ENCODE measurements around the gene THOC2. TPM values are rescaled to one million over a fixed set of nuclear protein-coding genes. Genes with fewer than 3 reads are reported as not detected.

THOC2 gene

DNA sequence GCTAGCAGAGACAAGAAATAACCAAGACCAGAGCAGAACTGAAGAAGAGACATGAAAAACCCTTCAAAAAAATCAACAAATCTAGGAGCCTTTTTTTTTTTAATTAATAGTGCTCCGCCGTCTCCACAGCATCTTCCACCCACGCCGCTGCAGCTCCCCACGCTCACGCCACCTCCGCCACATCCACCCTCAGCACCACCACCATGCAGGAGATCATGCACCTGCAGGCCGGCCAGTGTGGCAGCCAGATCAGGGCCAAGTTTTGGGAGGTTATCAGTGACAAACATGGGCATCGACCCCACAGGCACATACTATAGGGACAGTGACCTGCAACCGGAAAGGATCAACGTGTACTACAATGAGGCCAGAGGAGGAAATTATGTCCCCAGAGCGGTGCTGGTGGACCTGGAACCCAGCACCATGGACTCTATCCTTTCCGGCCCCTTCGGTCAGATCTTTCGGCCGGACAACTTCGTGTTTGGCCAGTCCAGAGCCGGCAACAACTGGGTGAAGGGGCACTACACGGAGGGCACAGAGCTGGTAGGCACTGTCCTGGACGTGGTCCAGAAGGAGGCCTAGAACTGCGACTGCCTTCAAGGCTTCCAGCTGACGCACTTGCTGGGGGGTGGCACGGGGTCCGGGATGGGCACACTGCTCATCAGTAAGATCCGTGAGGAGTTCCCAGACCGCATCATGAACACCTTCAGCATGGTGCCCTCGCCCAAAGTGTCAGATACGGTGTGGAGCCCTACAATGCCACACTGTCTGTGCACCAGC lies 171.2 kb downstream of the THOC2 start:
- Histone ChIP-seq H3K4me3 (ENCODE audit: low read length in 2 of 2) (no peak overlapping the region), H3K27ac (replicated peaks; ENCODE audit: low read length) (no peak overlapping the region), H2BK15ac (ENCODE audit: low read length) (no peak overlapping the region), H2BK12ac (ENCODE audit: low read length) (no peak overlapping the region), H3K9ac (ENCODE audit: low read depth, low read length, poor library complexity) (peak overlapping the region; percentile 44), H4K8ac (ENCODE audit: low read depth, low read length) (no peak overlapping the region), H3K18ac (ENCODE audit: low read length) (no peak overlapping the region), H3K14ac (ENCODE audit: low read length) (no peak overlapping the region), H3K23ac (ENCODE audit: low read depth, low read length, poor library complexity) (no peak overlapping the region), H2BK120ac (ENCODE audit: low read depth, low read length) (no peak overlapping the region), H2BK5ac (ENCODE audit: low read length) (no peak overlapping the region), H3K4me1 (ENCODE audit: control insufficient read depth in 2 of 2, insufficient read depth in 1 of 2, low read depth in 1 of 2, low read length in 2 of 2) (no peaks in the 10 kb centered on the region), H2AFZ (ENCODE audit: low read length) (no peak overlapping the region), H3K4me2 (ENCODE audit: insufficient read depth, low read length, poor library complexity, severe bottlenecking) (no peak overlapping the region), H4K91ac (ENCODE audit: low read depth, low read length, poor library complexity) (no peak overlapping the region), H2AK5ac (ENCODE audit: low read depth, low read length) (no peak overlapping the region), H3K9me3 (replicated peaks in 1 of 2; ENCODE audit: control insufficient read depth in 2 of 2, insufficient read depth in 1 of 2, low read depth in 1 of 2, low read length in 2 of 2) (no peaks in the 10 kb centered on the region), H3K27me3 (ENCODE audit: control insufficient read depth in 3 of 3, insufficient read depth in 3 of 3, low read depth in 1 of 3, low read length in 3 of 3) (no peaks in the 10 kb centered on the region), H3K79me1 (ENCODE audit: low read depth, low read length) (no peaks in the 10 kb centered on the region), H3K4ac (ENCODE audit: low read length) (no peak overlapping the region), H3K36me3 (replicated peaks in 1 of 2; ENCODE audit: control insufficient read depth in 2 of 2, insufficient read depth in 2 of 2, low read length in 2 of 2) (no peaks in the 10 kb centered on the region)
- no CpG with 5 or more reads among the region's 28 CpGs for WGBS, 2 donors (ENCODE audit: extremely low coverage in 2 of 2, insufficient read length in 2 of 2, insufficient replicate concordance in 1 of 2)
- DNase-seq (ENCODE audit: low spot score): no peak

DNA sequence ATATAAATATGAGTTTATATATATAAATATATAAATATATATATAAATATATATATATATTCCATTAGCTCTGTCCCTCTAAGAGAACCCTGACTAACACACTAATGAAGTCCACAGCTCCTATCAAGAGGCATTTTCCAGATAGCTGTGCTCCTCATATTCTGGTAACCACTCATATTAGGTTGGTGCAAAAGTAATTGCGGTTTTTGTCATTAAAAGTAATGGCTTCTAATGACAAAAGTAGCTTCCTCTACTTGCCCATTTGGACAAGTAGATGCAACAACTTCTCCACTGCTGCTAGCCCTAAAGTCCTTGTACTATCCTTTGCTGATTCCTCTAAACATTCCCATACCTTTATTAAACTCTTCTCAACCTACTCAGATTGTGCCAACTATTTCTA lies 182.0 kb downstream of the THOC2 start:
- Histone ChIP-seq H3K27me3 (ENCODE audit: control insufficient read depth in 3 of 3, insufficient read depth in 3 of 3, low read depth in 1 of 3, low read length in 3 of 3) (no peaks in the 10 kb centered on the region), H3K4me3 (ENCODE audit: low read length in 2 of 2) (no peak overlapping the region), H2BK12ac (ENCODE audit: low read length) (no peak overlapping the region), H3K79me1 (ENCODE audit: low read depth, low read length) (no peaks in the 10 kb centered on the region), H3K4ac (ENCODE audit: low read length) (no peak overlapping the region), H3K9ac (ENCODE audit: low read depth, low read length, poor library complexity) (no peak overlapping the region), H3K27ac (replicated peaks; ENCODE audit: low read length) (no peak overlapping the region), H3K14ac (ENCODE audit: low read length) (no peak overlapping the region), H3K23ac (ENCODE audit: low read depth, low read length, poor library complexity) (no peak overlapping the region), H2BK120ac (ENCODE audit: low read depth, low read length) (no peak overlapping the region), H2BK15ac (ENCODE audit: low read length) (no peak overlapping the region), H2BK5ac (ENCODE audit: low read length) (no peak overlapping the region), H3K36me3 (replicated peaks in 1 of 2; ENCODE audit: control insufficient read depth in 2 of 2, insufficient read depth in 2 of 2, low read length in 2 of 2) (no peaks in the 10 kb centered on the region), H3K18ac (ENCODE audit: low read length) (no peak overlapping the region), H4K8ac (ENCODE audit: low read depth, low read length) (no peak overlapping the region), H3K9me3 (replicated peaks in 1 of 2; ENCODE audit: control insufficient read depth in 2 of 2, insufficient read depth in 1 of 2, low read depth in 1 of 2, low read length in 2 of 2) (no peaks in the 10 kb centered on the region), H3K4me1 (ENCODE audit: control insufficient read depth in 2 of 2, insufficient read depth in 1 of 2, low read depth in 1 of 2, low read length in 2 of 2) (no peaks in the 10 kb centered on the region), H2AFZ (ENCODE audit: low read length) (no peak overlapping the region), H2AK5ac (ENCODE audit: low read depth, low read length) (no peak overlapping the region), H4K91ac (ENCODE audit: low read depth, low read length, poor library complexity) (no peak overlapping the region), H3K4me2 (ENCODE audit: insufficient read depth, low read length, poor library complexity, severe bottlenecking) (no peak overlapping the region)
- no peak for DNase-seq (ENCODE audit: low spot score)
- no CpG with 5 or more reads among the region's 1 CpG for WGBS, 2 donors (ENCODE audit: extremely low coverage in 2 of 2, insufficient read length in 2 of 2, insufficient replicate concordance in 1 of 2)

Small RNAs within 50 kb of the gene (small RNA-seq; reads per million reads assigned to genes)
- gene AL030996.1 (ENCODE audit: insufficient read depth): not detected
- gene RNU7-69P (ENCODE audit: insufficient read depth): not detected

Data from neuronal stem cell (in vitro differentiated cells).